ENCODE data around the gene HLA-A.

- TF ChIP-seq YY1 (IDR thresholded peaks at IDR 0.05; ENCODE audit: insufficient read depth, insufficient read length) = no peak
- TF ChIP-seq SUZ12 (IDR thresholded peaks at IDR 0.05; ENCODE audit: extremely low read depth, insufficient read depth, insufficient read length) = no peak
Observed at GRCh38 chr6:29942275-29943052, at the start of gene HLA-A.

Data from NT2/D1 (cell line).